GM18526 (cell line): ENCODE data around the gene OR52H1.

ENCODE experiments used
- POLR2A ChIP-seq: IDR thresholded peaks from 3 replicates; pipeline ENCODE4 v1.6.1; 2011; ENCODE audit not compliant: insufficient read length; ENCODE audit errors: extremely low read depth

The OR52H1 gene

GRCh38 chr11:5547982-5548381 lies 358 bp downstream of the OR52H1 start:
- TF ChIP-seq POLR2A: no peak

GRCh38 chr11:5546457-5546856 lies 1.9 kb downstream of the OR52H1 start:
- no peak for TF ChIP-seq POLR2A

DNA sequence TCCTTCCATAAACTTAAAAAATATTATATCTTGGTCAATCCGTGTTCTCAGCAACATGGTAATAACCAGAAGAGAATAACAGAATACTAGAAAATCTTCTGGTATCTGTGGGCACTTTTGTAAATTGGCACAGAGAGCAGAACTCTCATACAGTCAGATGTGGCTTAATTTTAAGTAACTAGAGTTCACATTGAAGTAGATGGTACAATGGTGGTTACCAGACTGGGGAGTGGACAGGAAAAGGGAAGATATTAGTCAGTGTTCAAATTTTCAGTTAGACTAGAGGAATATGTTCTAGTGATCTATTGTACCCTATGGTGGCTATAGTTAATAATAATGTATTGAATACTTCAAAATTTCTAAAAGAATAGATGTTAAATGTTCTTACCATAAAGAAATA lies 6.9 kb downstream of the OR52H1 start:
- TF ChIP-seq POLR2A: no peak

DNA sequence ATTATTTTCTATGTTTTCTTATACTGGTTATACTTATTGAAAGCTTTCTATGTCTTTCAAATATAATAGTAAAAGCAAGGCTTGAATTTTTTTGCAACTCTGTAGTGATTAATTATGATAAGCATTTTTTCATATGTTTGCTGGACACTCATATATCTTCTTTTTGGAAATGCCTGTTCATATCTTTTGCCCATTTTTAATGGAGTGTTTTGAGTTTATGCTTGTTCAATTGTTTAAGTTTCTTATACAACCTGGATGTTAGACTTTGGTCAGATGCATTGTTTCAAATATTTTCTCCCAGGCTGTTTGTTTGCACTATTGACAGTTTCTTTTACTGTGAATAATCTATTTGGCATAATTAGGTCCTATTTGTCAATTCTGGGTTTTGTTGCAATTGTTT lies 11.9 kb downstream of the OR52H1 start:
- no peak for TF ChIP-seq POLR2A

DNA sequence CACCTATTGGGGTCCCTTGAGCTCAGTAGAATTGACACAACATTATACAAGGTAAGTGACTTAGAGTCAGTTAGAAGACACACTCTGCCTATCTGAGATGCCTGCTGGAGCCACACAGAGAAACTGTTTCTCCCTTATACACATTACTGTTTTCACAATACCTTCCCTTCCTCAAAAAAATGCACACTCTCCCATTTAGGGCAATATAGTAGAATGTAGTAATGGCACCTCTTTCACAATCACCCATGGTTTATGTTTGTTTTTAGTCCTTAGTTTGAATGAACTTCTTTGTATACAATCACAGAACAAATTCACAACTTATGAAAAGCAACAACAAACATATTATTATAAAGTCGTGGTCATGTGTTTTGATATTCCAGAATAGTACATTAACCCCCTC lies 14.3 kb downstream of the OR52H1 start:
- no peak for TF ChIP-seq POLR2A

- no peak for TF ChIP-seq POLR2A
Observed at GRCh38 chr11:5531053-5531831, 17.1 kb downstream of the OR52H1 start.

- no peak for TF ChIP-seq POLR2A
Observed at GRCh38 chr11:5528495-5528894, 19.8 kb downstream of the OR52H1 start.

GRCh38 chr11:5527716-5528115 lies 20.6 kb downstream of the OR52H1 start:
- TF ChIP-seq POLR2A: no peak

DNA sequence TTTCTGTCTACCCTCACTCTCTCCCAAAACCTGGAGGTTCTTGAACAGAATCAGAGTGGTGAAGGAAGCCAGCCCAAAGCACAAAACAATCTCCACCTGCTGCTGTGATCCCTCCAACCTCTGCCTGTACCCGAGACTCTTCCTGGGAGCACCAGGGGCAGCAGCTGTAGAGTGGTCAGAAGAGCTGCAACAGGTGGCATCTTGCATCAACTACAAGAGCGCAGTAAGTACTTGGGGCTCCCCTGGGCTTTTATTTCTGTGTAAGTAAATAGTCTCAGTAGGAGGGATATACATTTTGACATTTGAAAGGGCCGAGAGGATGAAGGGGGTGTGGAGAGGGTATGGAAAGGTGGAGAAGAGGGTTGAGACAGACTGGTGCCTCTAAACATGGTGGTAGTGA lies 23.6 kb downstream of the OR52H1 start:
- no peak for TF ChIP-seq POLR2A

DNA sequence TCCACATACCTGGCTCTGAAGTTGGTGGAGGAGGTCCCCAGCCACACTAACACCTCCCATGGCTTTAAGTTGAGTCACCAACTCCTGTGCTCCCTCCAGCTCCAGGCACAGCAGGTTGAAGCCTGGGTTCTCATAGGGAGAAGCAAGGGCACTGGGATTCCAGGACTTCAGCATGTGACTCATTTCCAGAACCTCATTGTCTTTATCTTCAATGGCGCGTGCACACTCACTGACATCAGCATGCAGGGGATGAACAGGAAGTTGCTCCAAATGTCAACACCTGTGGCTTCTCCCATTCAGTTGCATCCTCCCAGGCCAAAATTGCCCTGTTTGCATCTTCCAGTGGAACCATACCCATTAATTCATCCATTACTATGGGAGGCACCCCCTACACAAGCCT lies 26.0 kb downstream of the OR52H1 start:
- TF ChIP-seq POLR2A: no peak

- no peak for TF ChIP-seq POLR2A
Observed at GRCh38 chr11:5521540-5521939, 26.8 kb downstream of the OR52H1 start.

GRCh38 chr11:5516599-5516998 lies 31.7 kb downstream of the OR52H1 start, which contains the start of gene UBQLNL:
UBQLNL (minus strand) TSS chr11:5516699; CDS start chr11:5516441, 258 bp downstream.
- no peak for TF ChIP-seq POLR2A

DNA sequence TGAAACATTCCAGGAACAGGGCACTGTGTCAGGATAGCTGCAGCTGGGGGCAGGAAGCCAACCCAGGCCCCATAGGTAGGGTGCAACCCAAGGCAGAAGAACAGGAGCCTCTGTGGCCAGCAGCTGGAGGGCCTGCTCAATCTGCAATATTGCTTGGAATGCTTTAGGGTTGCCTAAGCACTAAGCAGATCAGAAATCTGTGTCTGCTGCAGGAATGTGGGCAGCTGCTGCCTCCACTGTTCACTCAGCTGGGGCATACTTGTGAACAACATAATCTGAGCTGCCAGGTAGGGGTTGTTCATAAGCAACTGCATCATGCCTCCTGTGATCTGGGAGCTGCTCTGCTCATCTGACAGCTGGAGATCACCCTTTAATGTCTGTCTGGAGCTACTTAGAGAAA lies 33.5 kb downstream of the OR52H1 start:
- TF ChIP-seq POLR2A: no peak

- no peak for TF ChIP-seq POLR2A
Observed at GRCh38 chr11:5509803-5510202, 38.5 kb downstream of the OR52H1 start, which contains the start of gene UBQLN3. UBQLN3 (minus strand) TSS chr11:5509957; CDS start chr11:5509558, 399 bp downstream.

- TF ChIP-seq POLR2A: no peak
Observed at GRCh38 chr11:5508605-5509004, 39.7 kb downstream of the OR52H1 start.

DNA sequence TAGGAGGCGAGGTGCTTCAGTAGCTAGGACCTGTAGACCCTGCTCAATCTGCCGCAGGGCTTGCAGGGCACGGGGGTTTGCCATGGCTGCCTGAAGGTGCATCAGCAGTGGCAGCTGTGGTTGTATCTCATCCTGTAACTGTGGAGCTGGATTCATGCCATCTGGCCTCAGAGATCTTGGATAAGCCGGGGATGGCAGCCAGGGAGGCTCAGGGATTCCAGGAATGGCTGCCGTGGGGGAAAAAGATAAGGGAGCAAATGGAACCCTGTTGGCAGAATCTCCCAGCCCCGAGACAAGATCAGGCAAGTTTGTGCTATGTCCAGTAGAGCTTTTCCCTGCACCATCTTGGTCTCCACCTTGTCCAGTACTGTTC lies 40.4 kb downstream of the OR52H1 start:
- no peak for TF ChIP-seq POLR2A
